ENCODE results near the gene PANX1. TPM values are rescaled to one million over a fixed set of nuclear protein-coding genes. Genes with fewer than 3 reads are reported as not detected.

Gene PANX1
- total and polyA plus RNA-seq, 2 donors (not counting 1 experiment from before 2014, with no cell fraction given) = 51.7 to 54.5 TPM

DNA sequence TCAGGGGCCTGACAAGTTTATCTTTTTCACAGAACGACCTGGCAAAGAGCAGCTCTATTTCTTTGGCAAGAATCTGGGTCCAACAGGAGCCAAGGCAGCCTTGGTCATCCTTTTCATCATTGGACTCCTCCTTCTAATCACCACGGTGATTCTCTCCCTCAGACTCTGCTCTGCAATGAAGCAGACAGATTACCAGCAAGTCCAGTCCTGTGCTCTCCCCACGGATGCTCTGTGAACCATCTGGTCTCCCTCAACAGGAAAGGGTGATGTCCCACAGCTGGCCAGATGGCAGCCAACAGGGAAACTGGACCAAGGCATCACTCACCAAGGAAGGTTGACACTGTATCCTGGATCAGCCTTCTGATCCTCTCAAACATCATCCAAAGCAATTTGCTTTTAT lies 17.0 kb upstream of the PANX1 start:
- Histone ChIP-seq H3K4me1 (ENCODE audit: control insufficient read depth, extremely low read depth, insufficient read depth, low read length) (no peaks in the 10 kb centered on the region), H3K27me3 (ENCODE audit: control insufficient read depth, insufficient read depth, low read length) (no peaks in the 10 kb centered on the region), H3K4me3 (replicated peaks in 1 of 4; ENCODE audit: control extremely low read depth in 1 of 4, insufficient read depth in 1 of 4, low read depth in 3 of 4, low read length in 4 of 4) (no peak overlapping the region), H3K9me3 (ENCODE audit: control insufficient read depth, insufficient read depth, low read depth, low read length) (no peaks in the 10 kb centered on the region), H3K36me3 (ENCODE audit: control insufficient read depth, insufficient read depth, low read length) (no peaks in the 10 kb centered on the region), H3K4me2 (ENCODE audit: extremely low read depth, insufficient read depth, low read length) (no peak overlapping the region), H3K79me2 (ENCODE audit: control insufficient read depth, insufficient read depth, low read length) (no peaks in the 10 kb centered on the region), H2AFZ (ENCODE audit: low read length) (no peak overlapping the region), H4K20me1 (ENCODE audit: control insufficient read depth, extremely low read depth, insufficient read depth, low read length) (no peaks in the 10 kb centered on the region), H3K9ac (ENCODE audit: insufficient read depth, low read length) (no peak overlapping the region), H3K27ac (ENCODE audit: insufficient read depth, low read length) (no peak overlapping the region)
- no peak for TF ChIP-seq EZH2 (IDR thresholded peaks at IDR 0.05; ENCODE audit: low read length, missing control alignments)
- TF ChIP-seq, protein P1, sequence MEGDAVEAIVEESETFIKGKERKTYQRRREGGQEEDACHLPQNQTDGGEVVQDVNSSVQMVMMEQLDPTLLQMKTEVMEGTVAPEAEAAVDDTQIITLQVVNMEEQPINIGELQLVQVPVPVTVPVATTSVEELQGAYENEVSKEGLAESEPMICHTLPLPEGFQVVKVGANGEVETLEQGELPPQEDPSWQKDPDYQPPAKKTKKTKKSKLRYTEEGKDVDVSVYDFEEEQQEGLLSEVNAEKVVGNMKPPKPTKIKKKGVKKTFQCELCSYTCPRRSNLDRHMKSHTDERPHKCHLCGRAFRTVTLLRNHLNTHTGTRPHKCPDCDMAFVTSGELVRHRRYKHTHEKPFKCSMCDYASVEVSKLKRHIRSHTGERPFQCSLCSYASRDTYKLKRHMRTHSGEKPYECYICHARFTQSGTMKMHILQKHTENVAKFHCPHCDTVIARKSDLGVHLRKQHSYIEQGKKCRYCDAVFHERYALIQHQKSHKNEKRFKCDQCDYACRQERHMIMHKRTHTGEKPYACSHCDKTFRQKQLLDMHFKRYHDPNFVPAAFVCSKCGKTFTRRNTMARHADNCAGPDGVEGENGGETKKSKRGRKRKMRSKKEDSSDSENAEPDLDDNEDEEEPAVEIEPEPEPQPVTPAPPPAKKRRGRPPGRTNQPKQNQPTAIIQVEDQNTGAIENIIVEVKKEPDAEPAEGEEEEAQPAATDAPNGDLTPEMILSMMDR (conservative IDR thresholded peaks at IDR 0.05 in 1 of 2, IDR thresholded peaks at IDR 0.05 in 1 of 2; ENCODE audit: low read depth in 1 of 2, low read length in 2 of 2) = no peak
- DNase-seq (ENCODE audit: low read depth in 2 of 2) = no peak

DNA sequence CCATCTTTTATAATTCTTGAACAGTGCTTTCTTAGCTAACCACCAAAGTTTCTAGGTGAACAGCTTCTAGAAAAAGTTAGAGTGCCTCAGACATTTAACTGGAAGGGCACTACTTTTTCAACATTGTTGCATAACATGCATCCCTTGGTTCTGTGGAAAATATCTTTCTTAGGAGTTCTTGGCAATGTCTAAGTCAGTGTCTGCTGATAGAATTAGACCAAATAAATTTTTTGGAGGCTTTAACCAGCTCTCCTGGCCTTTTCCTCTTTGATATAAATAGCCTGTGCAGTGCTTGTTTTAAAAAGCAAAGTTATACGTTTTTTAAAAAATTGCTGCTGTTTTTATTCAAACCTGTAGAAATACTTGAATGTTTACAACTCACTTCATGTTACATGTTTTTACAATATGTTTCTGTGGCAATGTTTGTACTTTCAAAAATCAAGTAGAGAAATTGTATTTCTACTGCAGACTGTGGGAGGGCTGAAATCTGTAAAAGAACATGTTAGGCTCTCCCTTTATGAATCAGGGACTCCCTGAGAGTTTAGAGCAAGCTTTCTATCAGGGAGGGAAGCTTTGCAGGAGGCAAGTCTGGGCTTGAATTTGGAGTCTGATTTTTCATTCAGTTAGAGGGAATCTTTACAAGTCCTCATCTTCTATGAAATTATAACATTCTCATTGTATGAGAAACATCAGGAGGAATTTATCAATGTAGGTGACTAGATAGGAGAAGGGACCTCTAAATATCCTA lies 16.3 kb upstream of the PANX1 start:
- Histone ChIP-seq H3K36me3 (ENCODE audit: control insufficient read depth, insufficient read depth, low read length) (no peaks in the 10 kb centered on the region), H3K4me2 (ENCODE audit: extremely low read depth, insufficient read depth, low read length) (no peak overlapping the region), H3K4me3 (replicated peaks in 1 of 4; ENCODE audit: control extremely low read depth in 1 of 4, insufficient read depth in 1 of 4, low read depth in 3 of 4, low read length in 4 of 4) (no peak overlapping the region), H4K20me1 (ENCODE audit: control insufficient read depth, extremely low read depth, insufficient read depth, low read length) (no peaks in the 10 kb centered on the region), H3K4me1 (ENCODE audit: control insufficient read depth, extremely low read depth, insufficient read depth, low read length) (no peaks in the 10 kb centered on the region), H3K9ac (ENCODE audit: insufficient read depth, low read length) (no peak overlapping the region), H2AFZ (ENCODE audit: low read length) (no peak overlapping the region), H3K27ac (ENCODE audit: insufficient read depth, low read length) (no peak overlapping the region), H3K9me3 (ENCODE audit: control insufficient read depth, insufficient read depth, low read depth, low read length) (no peaks in the 10 kb centered on the region), H3K79me2 (ENCODE audit: control insufficient read depth, insufficient read depth, low read length) (no peaks in the 10 kb centered on the region), H3K27me3 (ENCODE audit: control insufficient read depth, insufficient read depth, low read length) (no peaks in the 10 kb centered on the region)
- DNase-seq (ENCODE audit: low read depth in 2 of 2) = no peak
- TF ChIP-seq, protein P1 (conservative IDR thresholded peaks at IDR 0.05 in 1 of 2, IDR thresholded peaks at IDR 0.05 in 1 of 2; ENCODE audit: low read depth in 1 of 2, low read length in 2 of 2) = no peak
- no peak for TF ChIP-seq EZH2 (IDR thresholded peaks at IDR 0.05; ENCODE audit: low read length, missing control alignments)

DNA sequence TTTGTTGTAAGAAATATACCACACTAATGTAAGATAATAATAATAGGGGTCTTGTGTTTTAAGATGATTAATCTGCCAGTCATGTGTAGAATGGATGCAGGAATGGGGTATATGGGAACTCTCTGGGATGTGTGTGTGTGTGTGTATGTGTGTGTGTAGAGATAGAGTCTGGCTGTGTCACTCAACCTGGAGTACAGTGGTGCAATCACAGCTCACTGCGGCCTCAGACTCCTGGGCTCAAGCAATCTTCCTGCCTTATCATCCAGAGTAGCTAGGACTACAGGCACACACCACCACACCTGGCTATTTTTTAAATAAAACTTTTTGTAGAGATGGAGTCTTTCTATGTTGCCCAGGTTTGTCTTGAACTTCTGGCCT lies 11.5 kb upstream of the PANX1 start:
- no peaks in the 10 kb centered on the region for H3K36me3 ChIP-seq (ENCODE audit: control insufficient read depth, insufficient read depth, low read length)
- H3K9me3 ChIP-seq (ENCODE audit: control insufficient read depth, insufficient read depth, low read depth, low read length) = no peaks in the 10 kb centered on the region
- no peak for TF ChIP-seq EZH2 (IDR thresholded peaks at IDR 0.05; ENCODE audit: low read length, missing control alignments)
- TF ChIP-seq, protein P1 (conservative IDR thresholded peaks at IDR 0.05 in 1 of 2, IDR thresholded peaks at IDR 0.05 in 1 of 2; ENCODE audit: low read depth in 1 of 2, low read length in 2 of 2) = no peak
- no peaks in the 10 kb centered on the region for H3K27me3 ChIP-seq (ENCODE audit: control insufficient read depth, insufficient read depth, low read length)
- no peak overlapping the region for H3K4me3 ChIP-seq (replicated peaks in 1 of 4; ENCODE audit: control extremely low read depth in 1 of 4, insufficient read depth in 1 of 4, low read depth in 3 of 4, low read length in 4 of 4)
- H3K9ac ChIP-seq (ENCODE audit: insufficient read depth, low read length) = no peak overlapping the region
- no peak overlapping the region for H3K27ac ChIP-seq (ENCODE audit: insufficient read depth, low read length)
- peaks cover 3% of the 10 kb centered on the region for H3K4me1 ChIP-seq (ENCODE audit: control insufficient read depth, extremely low read depth, insufficient read depth, low read length)
- H3K4me2 ChIP-seq (ENCODE audit: extremely low read depth, insufficient read depth, low read length) = no peak overlapping the region
- no peaks in the 10 kb centered on the region for H4K20me1 ChIP-seq (ENCODE audit: control insufficient read depth, extremely low read depth, insufficient read depth, low read length)
- H2AFZ ChIP-seq (ENCODE audit: low read length) = no peak overlapping the region
- no peak for DNase-seq (ENCODE audit: low read depth in 2 of 2)
- H3K79me2 ChIP-seq (ENCODE audit: control insufficient read depth, insufficient read depth, low read length) = no peaks in the 10 kb centered on the region
